B cell (primary cell): ENCODE results near the gene NSF. TPM values are rescaled to one million over a fixed set of nuclear protein-coding genes. Genes with fewer than 3 reads are reported as not detected.

ENCODE experiments used
- ATAC-seq: fragments of 200-7000 bp; cut with Tn5 transposase; one replicate; pipeline ENCODE4 v1.10.0; 2021; ENCODE audit warnings: low read depth, mild to moderate bottlenecking, moderate number of reproducible peaks, moderate library complexity
- CTCF ChIA-PET: fragments of 350-600 bp; sonication (Branson Sonifier 250); formaldehyde crosslinking; loops from one replicate; lab custom pipeline; 2021; ENCODE audit warnings: antibody characterized with exemption, inconsistent platforms; lab: Charles Lee
- POLR2A ChIA-PET: fragments of 350-600 bp; sonication (Branson Sonifier 250); formaldehyde crosslinking; loops from one replicate; lab custom pipeline; 2021; ENCODE audit warnings: antibody characterized with exemption; lab: Charles Lee
- DNase-seq: peaks from one replicate; pipeline ENCODE4 v3.0.0; 2013
- H2AFZ ChIP-seq: 2 replicates; pipeline ENCODE4 v1.6.1; 2012; ENCODE audit warnings: mild to moderate bottlenecking, low read depth, low read length; ENCODE audit not compliant: insufficient read depth, poor library complexity, severe bottlenecking
- H3K27ac ChIP-seq, 2 donors: 1 replicate in 1 of 2; 2 replicates in 1 of 2; pipeline ENCODE4 v1.5.1; 2012 to 2013; ENCODE audit warnings: low read length in 2 of 2, mild to moderate bottlenecking in 2 of 2, moderate library complexity in 1 of 2
- H3K27me3 ChIP-seq, 4 experiments: fragments of 200-600 bp in 1 of 4; sonication (generic) in 1 of 4; replicated peaks in 1 of 4; 1 replicate in 2 of 4; 2 replicates in 2 of 4; pipeline versions ENCODE4 v1.6.1 to v1.7.0; 2013 to 2016; ENCODE audit warnings: low read length in 3 of 4, mild to moderate bottlenecking in 2 of 4, mixed read lengths in 1 of 4, moderate library complexity in 1 of 4; ENCODE audit not compliant: insufficient read depth in 4 of 4, control insufficient read depth in 3 of 4; ENCODE audit errors: control extremely low read depth in 1 of 4
- H3K36me3 ChIP-seq, 2 experiments: replicated peaks in 1 of 2; 1 replicate in 1 of 2; 2 replicates in 1 of 2; pipeline versions ENCODE4 v1.6.1 to v1.7.1; 2013; ENCODE audit warnings: low read length in 1 of 2; ENCODE audit not compliant: insufficient read depth in 2 of 2, control insufficient read depth in 1 of 2; ENCODE audit errors: control extremely low read depth in 1 of 2, extremely low read depth in 1 of 2
- H3K4me1 ChIP-seq, 2 donors: fragments of 200-600 bp in 1 of 2; sonication (generic) in 1 of 2; 1 replicate in 1 of 2; 2 replicates in 1 of 2; pipeline versions ENCODE4 v1.5.1 to v1.6.1; 2013 to 2017; ENCODE audit warnings: low read length in 2 of 2; ENCODE audit not compliant: control insufficient read depth in 2 of 2, insufficient read depth in 2 of 2
- H3K4me2 ChIP-seq: replicated peaks from 2 replicates; pipeline ENCODE3; 2012; ENCODE audit warnings: mild to moderate bottlenecking, low read depth, low read length; ENCODE audit not compliant: poor library complexity, severe bottlenecking
- H3K4me3 ChIP-seq, 5 experiments: fragments of 200-600 bp in 1 of 5; sonication (generic) in 1 of 5; 1 replicate in 3 of 5; 2 replicates in 2 of 5; pipeline versions ENCODE4 v1.5.1 to v1.7.0; 2011 to 2016; ENCODE audit warnings: low read length in 4 of 5, mild to moderate bottlenecking in 4 of 5, low read depth in 2 of 5, control low read depth in 1 of 5, moderate library complexity in 1 of 5; ENCODE audit not compliant: insufficient read depth in 1 of 5; ENCODE audit errors: control extremely low read depth in 1 of 5, extremely low read depth in 1 of 5
- H3K79me2 ChIP-seq: fragments of 200-600 bp; sonication (generic); one replicate; pipeline ENCODE4 v1.6.0; 2016; ENCODE audit warnings: low read length; ENCODE audit not compliant: control insufficient read depth, insufficient read depth
- H3K9ac ChIP-seq: fragments of 200-600 bp; sonication (generic); 2 replicates; pipeline ENCODE4 v1.6.1; 2017; ENCODE audit warnings: mild to moderate bottlenecking, low read length, moderate library complexity
- H3K9me3 ChIP-seq, 3 donors: one replicate each; pipeline versions ENCODE4 v1.6.1 to v1.7.1; 2013; ENCODE audit warnings: low read length in 2 of 3; ENCODE audit not compliant: control insufficient read depth in 2 of 3, insufficient read depth in 1 of 3; ENCODE audit errors: control extremely low read depth in 1 of 3
- H4K20me1 ChIP-seq: 2 replicates; pipeline ENCODE4 v1.6.0; 2012; ENCODE audit warnings: mild to moderate bottlenecking, low read length; ENCODE audit not compliant: insufficient read depth, control insufficient read depth, poor library complexity, severe bottlenecking
- H3K27ac Mint-ChIP-seq: one replicate; pipeline ENCODE4 v1.8.0; 2021; ENCODE audit warnings: mixed read lengths
- H3K27me3 Mint-ChIP-seq: one replicate; pipeline ENCODE4 v1.8.0; 2021; ENCODE audit warnings: mixed read lengths
- H3K4me1 Mint-ChIP-seq: one replicate; pipeline ENCODE4 v1.8.0; 2021; ENCODE audit warnings: mixed read lengths
- H3K4me3 Mint-ChIP-seq: one replicate; pipeline ENCODE4 v1.8.0; 2021; ENCODE audit warnings: mixed read lengths
- H3K9me3 Mint-ChIP-seq: one replicate; pipeline ENCODE4 v1.8.0; 2022; ENCODE audit warnings: mixed read lengths; ENCODE audit not compliant: insufficient read depth
- EZH2 ChIP-seq: IDR thresholded peaks from 2 replicates; pipeline ENCODE4 v1.6.1; 2012; ENCODE audit warnings: borderline replicate concordance, low read depth, mild to moderate bottlenecking, moderate library complexity, low read length; ENCODE audit not compliant: insufficient read depth, poor library complexity, severe bottlenecking
- WGBS: methylation state at CpG from one replicate; pipeline ENCODE4 v1.1.5; 2013; ENCODE audit warnings: missing lambda C conversion rate; ENCODE audit not compliant: insufficient coverage; 5-methylcytosine and 5-hydroxymethylcytosine counted together
- intact Hi-C: fragments of 100-400 bp; cut with micrococcal nuclease; formaldehyde crosslinking; loops from one replicate; pipeline ENCODE4 v1.10.0; 2022
- polyA plus RNA-seq: library from polyadenylated mRNA; depleted of rRNA; stranded (reverse); fragments of >200 nt; gene quantifications from 2 replicates; pipeline ENCODE4 v1.2.3, GENCODE V29; 2012
- total RNA-seq, 2 donors: library from RNA; stranded (reverse); fragments of 120-200 nt in 1 of 2; gene quantifications; 1 replicate in 1 of 2; 2 replicates in 1 of 2; pipeline versions ENCODE4 v1.2.3 to v1.2.4, GENCODE V29; 2013 to 2022
- TF ChIP-seq, protein P1 (sequence below): fragments of 200-600 bp; IDR thresholded peaks from one replicate; pipeline ENCODE4 v1.8.0; 2022; ENCODE audit warnings: antibody characterized with exemption, mild to moderate bottlenecking

Gene NSF
- total and polyA plus RNA-seq, 2 donors (not counting 1 experiment from before 2014, with no cell fraction given): 10.9 to 91.0 TPM

DNA sequence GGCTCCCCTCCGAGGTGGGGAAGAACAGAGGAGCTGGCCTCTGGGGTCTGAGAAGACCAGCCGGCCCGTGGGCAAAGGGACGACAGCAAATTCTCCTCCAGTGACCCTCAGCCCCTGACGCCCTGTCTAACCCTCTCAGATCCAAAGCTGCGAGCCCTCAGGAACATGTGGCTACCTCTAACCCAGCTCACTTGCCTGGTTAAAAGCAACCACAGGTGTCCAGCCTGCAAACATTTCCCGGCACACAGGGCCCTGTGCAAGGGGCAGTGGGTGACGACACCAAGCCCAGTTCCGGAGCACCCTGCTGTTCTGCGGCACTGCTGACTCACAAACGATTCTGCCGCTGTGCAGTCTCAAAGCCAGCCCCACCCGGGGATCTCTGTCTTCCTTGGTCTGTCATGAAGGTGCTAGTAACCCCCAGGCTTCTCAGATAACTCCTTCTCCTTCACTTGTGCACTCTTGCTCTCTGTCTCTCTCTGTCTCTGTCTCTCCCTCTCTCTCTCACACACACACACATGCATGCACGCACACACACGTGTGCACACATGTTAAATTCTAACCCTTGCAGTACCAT, 205.0 kb downstream of the NSF start:
- Histone ChIP-seq H3K4me2 (no peak overlapping the region), H3K27ac (no peak overlapping the region), H3K36me3 (no peaks in the 10 kb centered on the region), H2AFZ (no peak overlapping the region), H4K20me1 (no peaks in the 10 kb centered on the region), H3K9ac (no peak overlapping the region), H3K4me1 (no peaks in the 10 kb centered on the region), H3K79me2 (no peaks in the 10 kb centered on the region), H3K4me3 (no peak overlapping the region), H3K9me3 (peaks cover 0 to under 1% (median 0%) of the 10 kb centered on the region in 3 donors), H3K27me3 (peaks cover 0 to 14% (median 2%) of the 10 kb centered on the region in 4 experiments)
- no peaks in the 10 kb centered on the region for H3K4me1 Mint-ChIP-seq
- ChIA-PET CTCF (no interaction called here), POLR2A (no interaction called here)
- DNase-seq (no peak), ATAC-seq (no peak)
- no peaks in the 10 kb centered on the region for H3K9me3 Mint-ChIP-seq
- peaks cover 52% of the 10 kb centered on the region for H3K27me3 Mint-ChIP-seq
- H3K4me3 Mint-ChIP-seq: no peak overlapping the region
- intact Hi-C loops: no loop called here
- 91% methylated on average over 14 of the region's 15 CpGs for WGBS
- H3K27ac Mint-ChIP-seq: no peak overlapping the region
- TF ChIP-seq EZH2: no peak
- TF ChIP-seq, protein P1, sequence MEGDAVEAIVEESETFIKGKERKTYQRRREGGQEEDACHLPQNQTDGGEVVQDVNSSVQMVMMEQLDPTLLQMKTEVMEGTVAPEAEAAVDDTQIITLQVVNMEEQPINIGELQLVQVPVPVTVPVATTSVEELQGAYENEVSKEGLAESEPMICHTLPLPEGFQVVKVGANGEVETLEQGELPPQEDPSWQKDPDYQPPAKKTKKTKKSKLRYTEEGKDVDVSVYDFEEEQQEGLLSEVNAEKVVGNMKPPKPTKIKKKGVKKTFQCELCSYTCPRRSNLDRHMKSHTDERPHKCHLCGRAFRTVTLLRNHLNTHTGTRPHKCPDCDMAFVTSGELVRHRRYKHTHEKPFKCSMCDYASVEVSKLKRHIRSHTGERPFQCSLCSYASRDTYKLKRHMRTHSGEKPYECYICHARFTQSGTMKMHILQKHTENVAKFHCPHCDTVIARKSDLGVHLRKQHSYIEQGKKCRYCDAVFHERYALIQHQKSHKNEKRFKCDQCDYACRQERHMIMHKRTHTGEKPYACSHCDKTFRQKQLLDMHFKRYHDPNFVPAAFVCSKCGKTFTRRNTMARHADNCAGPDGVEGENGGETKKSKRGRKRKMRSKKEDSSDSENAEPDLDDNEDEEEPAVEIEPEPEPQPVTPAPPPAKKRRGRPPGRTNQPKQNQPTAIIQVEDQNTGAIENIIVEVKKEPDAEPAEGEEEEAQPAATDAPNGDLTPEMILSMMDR: no peak

DNA sequence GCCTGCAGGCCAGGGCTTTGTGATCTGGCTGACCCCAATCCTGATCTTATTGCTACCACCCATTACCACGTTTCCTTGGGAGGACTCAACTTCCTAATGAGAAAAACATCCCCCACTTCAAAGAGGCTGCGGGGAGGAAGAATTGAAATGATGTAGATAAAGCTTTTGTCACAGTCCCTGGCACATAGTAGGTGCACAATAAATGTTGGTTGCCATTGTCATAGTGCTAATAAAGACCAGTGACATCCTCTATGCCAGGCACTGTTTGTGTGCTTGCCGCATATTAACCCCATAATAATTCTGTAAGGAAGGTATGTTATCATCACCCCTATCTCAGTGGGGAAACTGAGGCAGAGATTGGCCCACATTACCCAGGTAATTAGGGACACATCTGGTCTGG, 205.6 kb downstream of the NSF start:
- WGBS: no CpG with 5 or more reads among the region's 3 CpGs

More for the DNA sequence above, 205.6 kb downstream of the NSF start:
- Mint-ChIP-seq H3K9me3 (no peaks in the 10 kb centered on the region), H3K4me3 (no peak overlapping the region), H3K27ac (no peak overlapping the region), H3K27me3 (peaks cover 49% of the 10 kb centered on the region), H3K4me1 (no peaks in the 10 kb centered on the region)
- CTCF ChIA-PET: no interaction called here
- TF ChIP-seq, protein P1: no peak
- no peak for TF ChIP-seq EZH2
- H3K4me2 ChIP-seq: no peak overlapping the region
- H3K9me3 ChIP-seq: peaks cover 0 to 5% (median 0%) of the 10 kb centered on the region in 3 donors
- DNase-seq: no peak
- POLR2A ChIA-PET: no interaction called here
- intact Hi-C loops: no loop called here
- H3K4me3 ChIP-seq: no peak overlapping the region
- no peak overlapping the region for H3K27ac ChIP-seq
- H3K9ac ChIP-seq: no peak overlapping the region
- H4K20me1 ChIP-seq: no peaks in the 10 kb centered on the region
- no peak for ATAC-seq
- no peaks in the 10 kb centered on the region for H3K4me1 ChIP-seq
- no peak overlapping the region for H2AFZ ChIP-seq
- peaks cover 0 to 12% (median 2%) of the 10 kb centered on the region in 4 experiments for H3K27me3 ChIP-seq
- H3K79me2 ChIP-seq: no peaks in the 10 kb centered on the region
- H3K36me3 ChIP-seq: no peaks in the 10 kb centered on the region
